ENCODE data around the gene KRTAP15-1.

KRTAP15-1 gene

GRCh38 chr21:30486180-30486579 lies 46.1 kb downstream of the KRTAP15-1 start:
- TF ChIP-seq CTCF (IDR thresholded peaks at IDR 0.05; ENCODE audit: insufficient read depth, low read depth, low read length, missing control alignments): no peak
- no peak for DNase-seq (ENCODE audit: low read depth)
- H3K4me3 ChIP-seq (ENCODE audit: low read length): no peak overlapping the region

- TF ChIP-seq CTCF (IDR thresholded peaks at IDR 0.05; ENCODE audit: insufficient read depth, low read depth, low read length, missing control alignments): no peak
- no peak for DNase-seq (ENCODE audit: low read depth)
- no peak within 1 kb of the TSS for H3K4me3 ChIP-seq (ENCODE audit: low read length)
Observed at GRCh38 chr21:30487336-30487735, 47.3 kb downstream of the KRTAP15-1 start, which contains the start of gene KRTAP19-2. Gene KRTAP19-2 (minus strand): TSS chr21:30487436. CDS start chr21:30487348, 88 bp downstream.
